GM10266 (cell line): ENCODE data around the gene NSF.

Experiments
- DNase-seq: peaks from one replicate; pipeline ENCODE4 v3.0.0; 2012; ENCODE audit errors: extremely low spot score
- CTCF ChIP-seq: IDR thresholded peaks from 2 replicates; pipeline ENCODE4 v1.5.1; 2012; ENCODE audit warnings: mild to moderate bottlenecking, low read depth; ENCODE audit not compliant: control insufficient read depth, insufficient read depth; ENCODE audit errors: missing control alignments

NSF gene

GRCh38 chr17:46739982-46740381 is 149.5 kb downstream of the NSF start:
- no peak for TF ChIP-seq CTCF
- no peak for DNase-seq

GRCh38 chr17:46741122-46741730 is 150.8 kb downstream of the NSF start:
- DNase-seq: no peak

GRCh38 chr17:46742565-46743270 is 152.2 kb downstream of the NSF start:
- no peak for DNase-seq
- TF ChIP-seq CTCF: no peak

More at GRCh38 chr17:46741122-46741730, 150.8 kb downstream of the NSF start:
- no peak for TF ChIP-seq CTCF

- no peak for TF ChIP-seq CTCF
- DNase-seq: no peak
Observed at GRCh38 chr17:46744441-46744840, 154.0 kb downstream of the NSF start.

GRCh38 chr17:46745376-46745775 is 154.9 kb downstream of the NSF start:
- TF ChIP-seq CTCF: no peak
- DNase-seq: no peak

- DNase-seq: no peak
- no peak for TF ChIP-seq CTCF
Observed at GRCh38 chr17:46751425-46751824, 161.0 kb downstream of the NSF start.

GRCh38 chr17:46753776-46754175 is 163.3 kb downstream of the NSF start:
- DNase-seq: no peak
- TF ChIP-seq CTCF: no peak
